Measurements from ENCODE around the gene GGT5. TPM values are rescaled to one million over a fixed set of nuclear protein-coding genes. Genes with fewer than 3 reads are reported as not detected.
"Not testable (repeated sequence)": the region's sequence is repeated elsewhere in the genome, so short reads cannot be mapped to it uniquely, and the experiment has no call there.

Gene GGT5
- total RNA-seq, 1 donor from 2014 or later: 7.5 TPM

GRCh38 chr22:24232725-24233124 is 12.2 kb downstream of the GGT5 start:
- DNase-seq (ENCODE audit: low spot score): no peak

GRCh38 chr22:24232124-24232523 is 12.8 kb downstream of the GGT5 start:
- DNase-seq (ENCODE audit: low spot score): no peak

DNA sequence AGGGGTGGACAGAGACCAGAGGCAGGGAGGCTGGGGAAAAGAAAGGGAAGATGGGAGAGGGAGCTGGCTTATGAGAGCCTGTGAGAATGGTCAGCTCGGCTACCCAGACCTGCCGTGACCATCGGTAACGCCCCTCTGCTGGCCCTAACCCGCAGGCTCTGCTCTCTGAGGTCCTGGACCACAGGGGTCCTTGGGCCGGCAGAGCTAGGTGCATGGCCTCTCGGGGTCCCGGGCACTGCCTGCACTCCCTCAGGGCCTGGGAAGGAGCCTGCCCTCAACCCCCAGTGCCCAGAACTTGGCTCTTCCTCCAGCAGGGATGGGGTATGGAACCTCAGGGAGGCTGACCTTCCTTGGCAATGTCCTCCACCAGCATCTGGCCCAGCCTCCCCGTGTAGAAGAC is 13.2 kb downstream of the GGT5 start:
- no peak for DNase-seq (ENCODE audit: low spot score)

DNA sequence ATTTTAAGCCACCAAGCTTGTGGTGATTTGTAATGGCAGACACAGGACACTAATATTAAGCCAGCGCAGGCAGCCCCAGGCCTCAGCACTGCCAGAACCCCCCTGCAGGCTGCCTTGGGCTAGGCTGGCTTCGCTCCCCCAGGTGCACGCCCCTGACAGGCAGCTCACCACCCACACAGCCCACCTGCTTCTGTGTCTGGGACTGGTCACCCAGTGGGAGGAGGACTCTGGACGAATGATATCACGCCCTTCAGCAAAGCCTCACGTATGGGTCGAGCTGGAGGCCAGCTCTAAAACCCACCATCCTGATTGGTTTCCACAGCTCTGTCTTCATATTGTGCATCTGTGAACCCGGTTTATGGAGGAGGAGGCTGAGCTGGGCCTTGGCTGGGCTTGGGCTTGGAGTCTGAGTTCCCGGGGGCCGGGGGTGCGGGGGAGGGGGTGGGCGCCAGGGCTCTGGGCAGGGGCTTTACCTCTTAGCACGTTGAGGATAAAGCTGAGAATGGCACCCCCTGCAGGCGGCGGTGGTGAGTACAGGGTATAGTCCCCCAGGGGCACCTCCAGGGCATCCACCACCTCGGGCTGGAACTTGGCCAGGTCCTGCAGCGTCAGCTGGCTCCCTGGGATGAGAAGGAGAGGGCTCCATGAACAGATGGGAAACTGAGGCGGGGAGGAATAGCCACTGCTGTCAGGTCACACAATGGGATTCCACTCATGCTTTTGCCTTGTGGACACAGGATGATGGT is 13.8 kb downstream of the GGT5 start:
- no peak for DNase-seq (ENCODE audit: low spot score)

DNA sequence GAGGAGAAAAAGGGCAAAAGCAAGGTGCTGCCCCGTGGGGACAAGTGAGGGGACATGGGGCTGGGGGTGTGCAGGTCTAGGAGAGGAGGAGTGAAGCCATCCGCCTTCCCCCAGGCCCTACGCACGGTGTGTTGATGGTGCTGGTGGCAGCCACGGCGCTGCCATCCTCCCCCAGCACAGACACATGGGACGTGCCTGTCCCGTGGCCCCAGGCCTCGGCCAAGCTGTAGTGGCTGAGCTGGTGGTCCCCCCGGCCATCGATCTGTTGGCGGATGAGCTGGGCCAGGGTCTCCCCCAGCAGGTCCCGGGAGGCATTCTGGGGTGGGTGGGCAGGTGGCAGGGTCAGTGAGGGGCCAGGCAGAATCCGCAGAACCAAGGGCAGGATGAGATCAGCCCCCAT is 18.9 kb downstream of the GGT5 start:
- no peak for DNase-seq (ENCODE audit: low spot score)

DNA sequence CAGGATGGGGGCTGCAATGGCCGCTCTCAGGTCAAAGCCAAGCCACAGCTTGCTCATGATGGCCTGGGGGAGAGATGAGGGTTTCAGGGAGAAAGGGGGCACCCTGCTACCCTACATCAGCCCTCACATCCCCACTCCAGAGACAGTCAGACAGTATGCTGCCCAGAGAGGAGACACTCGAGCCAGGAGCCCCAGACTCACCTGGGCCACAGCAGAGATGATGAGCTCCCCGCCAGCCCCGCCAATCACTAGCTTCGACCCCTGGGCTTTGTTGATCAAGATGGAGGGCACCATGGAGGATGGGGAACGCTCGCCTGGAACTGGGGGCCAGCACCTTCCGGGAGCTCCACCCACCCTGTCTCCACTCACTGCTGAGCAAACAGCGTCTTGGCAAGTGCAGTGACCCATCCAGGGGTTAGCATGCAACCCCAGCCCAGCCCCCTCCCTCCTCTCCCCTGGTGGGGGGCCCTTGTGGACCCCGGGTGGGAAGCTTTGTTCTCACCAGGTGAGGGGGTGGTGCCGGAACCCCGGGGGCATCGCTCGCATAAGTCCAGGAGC is 19.8 kb downstream of the GGT5 start:
- DNase-seq (ENCODE audit: low spot score): no peak

- no peak for DNase-seq (ENCODE audit: low spot score)
Measured at GRCh38 chr22:24224468-24224867, 20.4 kb downstream of the GGT5 start.

DNA sequence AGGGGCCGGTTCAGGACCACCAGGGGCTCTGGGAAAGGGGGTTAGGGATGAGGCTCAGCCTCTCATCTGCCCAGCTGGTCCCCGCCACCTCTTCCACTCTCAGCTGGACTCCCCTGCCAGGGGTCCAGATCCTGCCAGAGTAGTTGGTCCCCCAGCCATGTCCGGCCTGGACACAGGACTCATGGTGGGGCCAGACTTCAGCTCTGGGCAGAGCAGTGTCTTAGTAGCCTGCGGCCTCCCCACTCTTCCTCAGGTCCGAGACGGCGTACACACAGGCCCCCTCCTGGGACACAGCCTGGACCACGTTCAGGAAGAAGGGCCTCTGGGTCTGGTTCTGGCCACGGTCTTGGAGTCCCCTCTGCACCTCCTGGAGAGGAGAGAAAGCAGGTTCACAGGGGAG is 25.1 kb downstream of the GGT5 start:
- DNase-seq (ENCODE audit: low spot score): no peak

DNA sequence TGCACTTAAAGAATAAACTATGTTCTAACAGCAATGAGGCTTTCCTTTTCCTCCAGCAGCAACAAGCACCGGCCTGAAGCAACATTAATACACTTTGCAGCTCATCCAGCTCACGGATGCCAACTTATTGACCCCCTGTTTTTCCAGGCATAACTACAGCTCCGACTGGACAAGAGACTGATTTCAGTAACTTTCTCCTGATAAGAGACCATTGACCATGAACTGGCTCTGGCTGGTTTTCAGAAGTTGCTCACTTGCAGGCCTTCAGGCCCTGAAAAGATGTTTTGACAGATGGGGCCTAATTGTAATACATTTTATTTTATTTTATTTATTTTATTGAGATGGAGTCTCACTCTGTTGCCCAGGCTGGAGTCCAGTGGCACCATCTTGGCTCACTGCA is 27.5 kb downstream of the GGT5 start:
- DNase-seq (ENCODE audit: low spot score): no peak

- no peak for DNase-seq (ENCODE audit: low spot score)
Measured at GRCh38 chr22:24216541-24217209, 28.2 kb downstream of the GGT5 start.

- DNase-seq (ENCODE audit: low spot score): no peak
Measured at GRCh38 chr22:24214467-24215285, 30.2 kb downstream of the GGT5 start.

DNA sequence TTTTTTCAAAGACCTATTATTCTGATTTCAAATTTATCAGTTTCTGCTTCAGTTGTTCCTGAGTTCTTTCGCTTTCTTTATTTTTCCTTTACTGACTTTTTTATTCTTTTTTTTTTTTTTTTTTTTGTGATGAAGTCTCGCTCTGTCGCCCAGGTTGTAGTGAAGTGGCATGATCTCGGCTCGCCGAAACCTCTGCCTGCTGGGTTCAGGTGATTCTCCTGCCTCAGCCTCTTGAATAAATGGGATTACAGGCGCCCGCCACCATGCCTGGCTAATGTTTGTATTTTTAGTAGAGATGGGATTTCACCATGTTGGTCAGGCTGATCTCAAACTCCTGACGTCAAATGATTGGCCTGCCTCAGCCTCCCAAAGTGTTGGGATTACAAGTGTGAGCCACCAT is 31.8 kb downstream of the GGT5 start:
- DNase-seq (ENCODE audit: low spot score): not testable (repeated sequence)

DNA sequence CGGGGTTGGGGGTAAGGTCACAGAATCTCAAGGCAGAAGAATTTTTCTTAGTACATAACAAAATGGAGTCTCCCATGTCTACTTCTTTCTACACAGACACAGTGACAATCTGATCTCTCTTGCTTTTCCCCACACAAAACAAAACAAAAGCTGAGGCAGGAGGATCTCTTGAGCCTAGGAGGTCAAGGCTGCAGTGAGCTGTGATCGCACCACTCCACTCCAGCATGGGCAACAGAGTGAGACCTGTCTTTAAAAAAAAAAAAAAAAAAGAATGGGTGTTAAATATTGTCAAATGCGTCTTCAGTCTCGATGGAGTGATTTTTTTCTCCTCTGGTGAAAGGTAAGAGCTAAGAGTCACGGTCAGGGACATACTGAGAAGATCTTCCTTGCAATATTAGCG is 33.2 kb downstream of the GGT5 start:
- not testable (repeated sequence) for DNase-seq (ENCODE audit: low spot score)

GRCh38 chr22:24210409-24210808 is 34.5 kb downstream of the GGT5 start:
- DNase-seq (ENCODE audit: low spot score): not testable (repeated sequence)

DNA sequence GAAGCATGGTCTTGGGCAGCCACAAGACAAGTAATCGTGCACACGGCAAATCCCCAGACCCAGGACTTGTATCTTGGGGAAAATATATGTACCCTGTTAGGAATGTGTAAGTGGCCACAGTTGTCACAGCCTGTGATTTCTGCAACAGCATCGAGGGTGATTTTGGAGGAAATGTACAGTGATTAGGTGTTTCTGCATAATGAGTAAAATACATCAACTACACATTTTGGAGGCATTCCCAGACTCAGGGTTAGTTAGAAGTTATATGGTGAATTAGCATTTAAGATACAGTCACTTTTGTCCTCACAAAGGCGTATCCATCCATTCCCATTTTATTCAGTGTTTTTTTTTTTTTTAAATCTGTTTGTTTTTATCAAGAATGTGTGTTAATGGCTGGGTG is 35.2 kb downstream of the GGT5 start:
- no peak for DNase-seq (ENCODE audit: low spot score)

- no peak for DNase-seq (ENCODE audit: low spot score)
Measured at GRCh38 chr22:24209016-24209415, 35.9 kb downstream of the GGT5 start.

DNA sequence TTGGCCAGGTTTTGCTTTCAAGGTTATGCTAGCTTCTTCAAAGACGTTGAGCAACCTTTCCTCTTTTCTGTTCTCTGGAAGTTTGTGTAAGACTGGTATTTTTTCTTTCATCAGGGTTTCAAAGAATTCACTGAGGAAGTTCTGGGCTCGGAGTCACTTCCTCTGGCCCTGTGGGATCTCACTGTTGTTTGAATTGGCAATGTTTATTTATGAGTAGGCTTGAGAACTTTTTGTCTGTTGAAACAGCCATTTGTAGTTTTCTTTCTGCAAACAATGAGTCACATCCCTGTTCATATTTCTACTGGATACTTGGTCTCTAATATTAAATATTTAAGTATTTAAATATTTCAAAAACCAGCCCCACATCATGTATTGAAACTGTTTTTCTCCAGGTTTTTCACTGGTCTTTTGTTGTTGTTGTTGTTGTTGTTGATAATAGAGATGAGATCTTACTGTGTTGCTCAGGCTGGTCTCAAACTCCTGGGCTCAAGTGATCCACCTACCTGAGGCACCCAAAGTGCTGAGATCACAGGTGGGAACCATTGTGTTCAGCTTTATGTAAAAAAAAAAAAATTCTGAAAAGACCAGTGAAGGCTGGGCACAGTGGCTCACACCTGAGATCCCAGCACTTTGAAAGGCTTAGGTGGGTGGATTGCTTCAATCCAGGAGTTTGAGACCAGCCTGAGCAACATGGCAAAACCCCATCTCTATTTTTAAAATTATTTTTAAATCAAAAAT is 36.7 kb downstream of the GGT5 start:
- DNase-seq (ENCODE audit: low spot score): peak; percentile 63

DNA sequence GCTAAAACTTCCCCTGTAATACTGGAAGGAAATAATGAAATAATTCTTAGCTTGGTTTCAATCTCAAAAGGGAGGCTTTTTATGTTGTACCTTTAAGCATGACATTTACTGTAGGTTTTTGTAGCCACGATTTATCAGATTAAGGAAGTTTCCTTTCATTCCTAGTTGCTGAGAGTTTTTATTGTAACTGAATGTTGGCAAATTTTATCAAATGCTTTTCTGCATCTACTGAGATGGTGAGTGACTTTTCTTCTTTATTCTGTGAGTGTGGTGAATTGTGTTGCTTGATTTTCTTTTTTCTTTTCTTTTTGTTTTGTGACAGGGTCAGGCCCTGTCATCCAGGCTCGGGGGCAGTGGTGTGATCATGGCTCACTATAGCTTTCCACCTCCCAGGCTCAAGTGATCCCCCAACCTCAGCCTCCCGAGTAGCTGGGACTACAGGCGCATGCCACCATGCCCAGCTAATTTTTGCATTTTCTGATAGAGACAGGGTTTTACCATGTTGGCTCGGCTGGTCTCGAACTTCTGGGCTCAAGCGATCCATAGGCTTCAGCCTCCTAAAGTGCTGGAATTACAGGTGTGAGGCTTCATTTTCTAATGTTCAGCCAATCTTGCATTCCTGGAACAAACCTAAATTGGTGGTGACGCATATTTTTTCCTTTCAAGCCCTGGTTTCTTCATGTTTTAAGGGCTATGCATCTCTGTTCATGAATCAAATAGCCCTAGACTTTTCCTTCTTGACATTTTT is 37.4 kb downstream of the GGT5 start:
- no peak for DNase-seq (ENCODE audit: low spot score)

DNA sequence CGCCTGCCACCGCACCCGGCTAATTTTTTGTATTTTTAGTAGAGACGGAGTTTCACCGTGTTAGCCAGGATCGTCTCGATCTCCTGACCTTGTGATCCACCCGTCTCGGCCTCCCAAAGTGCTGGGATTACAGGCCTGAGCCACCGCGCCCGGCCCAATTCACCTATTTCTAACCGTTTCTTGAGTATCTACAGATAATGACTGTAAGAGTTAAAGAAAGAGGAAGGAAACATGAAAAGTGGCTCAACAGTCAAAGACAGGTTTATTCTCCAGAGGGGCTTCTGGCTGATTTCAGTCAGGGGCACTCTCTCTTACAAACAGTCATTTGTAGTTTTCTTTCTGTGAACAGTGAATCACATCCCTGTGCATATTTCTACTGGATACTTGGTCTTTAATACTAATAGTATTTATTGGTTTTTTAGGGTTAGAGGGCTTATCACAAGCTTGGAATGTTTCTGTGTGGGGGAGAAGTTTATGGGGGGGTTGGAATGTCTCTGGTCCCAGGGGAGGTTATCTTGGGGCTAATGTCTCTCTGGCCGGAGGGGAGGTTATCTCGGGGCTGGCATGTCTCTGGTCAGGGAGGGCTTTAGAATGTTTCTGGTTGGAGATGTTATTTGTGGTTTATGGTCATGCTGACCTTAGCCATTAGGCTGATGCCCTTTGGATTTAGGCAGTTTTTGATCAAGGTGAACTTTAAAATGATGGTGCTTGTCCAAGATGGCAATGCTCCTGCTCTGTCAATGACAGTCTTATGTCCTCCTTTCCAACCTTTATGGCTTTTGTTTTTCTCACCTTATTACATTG is 38.2 kb downstream of the GGT5 start:
- DNase-seq (ENCODE audit: low spot score): not testable (repeated sequence)
